ENCODE data around the gene PRCC.

PRCC gene

GRCh38 chr1:156814571-156815260 lies 47.4 kb downstream of the PRCC start:
- peaks cover 57% of the 10 kb centered on the region for H3K4me1 Mint-ChIP-seq (ENCODE audit: low read depth)
- H3K27ac Mint-ChIP-seq = no peak overlapping the region
- no peaks in the 10 kb centered on the region for H3K9me3 Mint-ChIP-seq
- H3K27me3 Mint-ChIP-seq = peaks cover 63% of the 10 kb centered on the region
- intact Hi-C loops (cut with micrococcal nuclease) = no loop called here
- no peak overlapping the region for H3K4me3 Mint-ChIP-seq
- H3K36me3 Mint-ChIP-seq (ENCODE audit: low read depth) = no peaks in the 10 kb centered on the region

GRCh38 chr1:156815307-156815826 lies 48.0 kb downstream of the PRCC start:
- intact Hi-C loops (cut with micrococcal nuclease) = no loop called here
- Mint-ChIP-seq H3K27me3 (peaks cover 69% of the 10 kb centered on the region), H3K27ac (no peak overlapping the region), H3K36me3 (ENCODE audit: low read depth) (no peaks in the 10 kb centered on the region), H3K4me1 (ENCODE audit: low read depth) (peaks cover 56% of the 10 kb centered on the region), H3K4me3 (no peak overlapping the region), H3K9me3 (no peaks in the 10 kb centered on the region)

DNA sequence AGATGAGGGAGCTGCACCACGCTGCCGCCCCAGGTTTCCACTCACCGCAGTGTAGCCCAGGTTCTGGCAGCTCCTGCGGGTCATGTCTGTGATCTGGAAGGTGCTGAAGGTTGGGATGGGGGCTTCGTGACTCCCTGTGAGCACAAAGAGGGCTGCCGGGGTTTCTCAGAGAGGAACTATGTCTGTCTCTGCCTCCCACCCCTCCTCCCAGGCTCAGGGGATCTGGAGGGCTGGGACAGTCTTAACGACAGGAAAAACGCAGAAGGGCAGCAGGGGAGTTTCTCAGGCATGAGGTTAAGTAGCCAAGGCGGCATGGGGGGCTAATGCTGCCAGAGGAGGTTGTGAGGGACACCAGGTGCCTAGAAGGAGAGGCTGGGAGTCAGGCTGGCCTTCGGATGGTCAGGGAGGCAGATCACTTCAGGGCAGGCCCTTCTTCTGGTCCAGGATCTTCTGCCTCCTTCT lies 48.7 kb downstream of the PRCC start:
- H3K9me3 Mint-ChIP-seq = no peaks in the 10 kb centered on the region
- no peaks in the 10 kb centered on the region for H3K36me3 Mint-ChIP-seq (ENCODE audit: low read depth)
- H3K27ac Mint-ChIP-seq = peak overlapping the region; percentile 69
- no peak overlapping the region for H3K4me3 Mint-ChIP-seq
- peaks cover 55% of the 10 kb centered on the region for H3K4me1 Mint-ChIP-seq (ENCODE audit: low read depth)
- intact Hi-C loops (cut with micrococcal nuclease) = no loop called here
- peaks cover 72% of the 10 kb centered on the region for H3K27me3 Mint-ChIP-seq

GRCh38 chr1:156816561-156817328 lies 49.4 kb downstream of the PRCC start, which contains the start of gene SH2D2A:
Gene SH2D2A (minus strand): TSS chr1:156816848. CDS start chr1:156816708, 140 bp downstream.
- H3K27me3 Mint-ChIP-seq = peaks cover 70% of the 10 kb centered on the region
- H3K9me3 Mint-ChIP-seq = no peaks in the 10 kb centered on the region
- H3K4me1 Mint-ChIP-seq (ENCODE audit: low read depth) = peaks cover 48% of the 10 kb centered on the region
- H3K36me3 Mint-ChIP-seq (ENCODE audit: low read depth) = no peaks in the 10 kb centered on the region
- peak within 1 kb of the TSS; percentile 45 for H3K4me3 Mint-ChIP-seq
- intact Hi-C loops (cut with micrococcal nuclease) = no loop called here
- peak within 1 kb of the TSS; percentile 69 for H3K27ac Mint-ChIP-seq

- intact Hi-C loops (cut with micrococcal nuclease) = no loop called here
- peaks cover 4% of the 10 kb centered on the region for H3K4me1 Mint-ChIP-seq (ENCODE audit: low read depth)
- H3K9me3 Mint-ChIP-seq = no peaks in the 10 kb centered on the region
- H3K4me3 Mint-ChIP-seq = no peak overlapping the region
- H3K27me3 Mint-ChIP-seq = peaks cover 36% of the 10 kb centered on the region
- H3K36me3 Mint-ChIP-seq (ENCODE audit: low read depth) = no peaks in the 10 kb centered on the region
- H3K27ac Mint-ChIP-seq = no peak overlapping the region
These were observed 54.5 kb downstream of the PRCC start for GRCh38 chr1:156821801-156822200.

GRCh38 chr1:156822680-156823079 lies 55.3 kb downstream of the PRCC start:
- H3K9me3 Mint-ChIP-seq = no peaks in the 10 kb centered on the region
- H3K27me3 Mint-ChIP-seq = peaks cover 33% of the 10 kb centered on the region
- H3K27ac Mint-ChIP-seq = no peak overlapping the region
- H3K36me3 Mint-ChIP-seq (ENCODE audit: low read depth) = no peaks in the 10 kb centered on the region
- intact Hi-C loops (cut with micrococcal nuclease) = no loop called here
- no peaks in the 10 kb centered on the region for H3K4me1 Mint-ChIP-seq (ENCODE audit: low read depth)
- H3K4me3 Mint-ChIP-seq = no peak overlapping the region

GRCh38 chr1:156823210-156823790 lies 56.0 kb downstream of the PRCC start:
- no peaks in the 10 kb centered on the region for H3K4me1 Mint-ChIP-seq (ENCODE audit: low read depth)
- no peaks in the 10 kb centered on the region for H3K9me3 Mint-ChIP-seq
- H3K36me3 Mint-ChIP-seq (ENCODE audit: low read depth) = no peaks in the 10 kb centered on the region
- no peak overlapping the region for H3K27ac Mint-ChIP-seq
- no peak overlapping the region for H3K4me3 Mint-ChIP-seq
- intact Hi-C loops (cut with micrococcal nuclease) = no loop called here
- H3K27me3 Mint-ChIP-seq = peaks cover 33% of the 10 kb centered on the region

- peaks cover 31% of the 10 kb centered on the region for H3K27me3 Mint-ChIP-seq
- H3K36me3 Mint-ChIP-seq (ENCODE audit: low read depth) = no peaks in the 10 kb centered on the region
- H3K27ac Mint-ChIP-seq = no peak overlapping the region
- H3K9me3 Mint-ChIP-seq = no peaks in the 10 kb centered on the region
- H3K4me1 Mint-ChIP-seq (ENCODE audit: low read depth) = no peaks in the 10 kb centered on the region
- intact Hi-C loops (cut with micrococcal nuclease) = no loop called here
- no peak overlapping the region for H3K4me3 Mint-ChIP-seq
These were observed 59.3 kb downstream of the PRCC start for GRCh38 chr1:156826630-156827029.

GRCh38 chr1:156828400-156829124 lies 61.2 kb downstream of the PRCC start:
- Mint-ChIP-seq H3K27me3 (peaks cover 32% of the 10 kb centered on the region), H3K9me3 (no peaks in the 10 kb centered on the region), H3K4me1 (ENCODE audit: low read depth) (no peaks in the 10 kb centered on the region), H3K4me3 (no peak overlapping the region), H3K27ac (no peak overlapping the region), H3K36me3 (ENCODE audit: low read depth) (no peaks in the 10 kb centered on the region)
- intact Hi-C loops (cut with micrococcal nuclease) = no loop called here

DNA sequence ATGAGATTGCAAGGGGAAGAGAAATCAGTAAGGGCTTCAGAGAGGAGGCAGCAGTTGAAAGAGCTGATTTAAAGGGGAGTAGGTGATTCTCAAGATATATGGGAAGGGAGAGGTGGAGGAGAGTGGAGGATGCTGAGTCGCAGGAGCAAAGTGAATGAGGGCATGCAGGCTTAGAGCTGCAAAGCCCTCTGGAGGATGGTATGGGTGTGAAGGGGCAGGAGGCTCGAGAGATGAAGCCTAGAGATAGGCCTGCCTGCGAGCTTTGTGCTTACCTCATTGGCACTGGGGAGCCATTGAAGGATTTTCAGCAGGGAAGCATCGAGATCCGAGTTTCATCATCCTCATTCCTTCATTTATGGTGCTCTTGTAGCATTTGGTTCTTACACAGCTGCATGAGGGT lies 65.1 kb downstream of the PRCC start:
- intact Hi-C loops (cut with micrococcal nuclease) = no loop called here
- Mint-ChIP-seq H3K36me3 (ENCODE audit: low read depth) (no peaks in the 10 kb centered on the region), H3K4me3 (no peak overlapping the region), H3K27ac (no peak overlapping the region), H3K9me3 (no peaks in the 10 kb centered on the region), H3K4me1 (ENCODE audit: low read depth) (no peaks in the 10 kb centered on the region), H3K27me3 (peaks cover 62% of the 10 kb centered on the region)

DNA sequence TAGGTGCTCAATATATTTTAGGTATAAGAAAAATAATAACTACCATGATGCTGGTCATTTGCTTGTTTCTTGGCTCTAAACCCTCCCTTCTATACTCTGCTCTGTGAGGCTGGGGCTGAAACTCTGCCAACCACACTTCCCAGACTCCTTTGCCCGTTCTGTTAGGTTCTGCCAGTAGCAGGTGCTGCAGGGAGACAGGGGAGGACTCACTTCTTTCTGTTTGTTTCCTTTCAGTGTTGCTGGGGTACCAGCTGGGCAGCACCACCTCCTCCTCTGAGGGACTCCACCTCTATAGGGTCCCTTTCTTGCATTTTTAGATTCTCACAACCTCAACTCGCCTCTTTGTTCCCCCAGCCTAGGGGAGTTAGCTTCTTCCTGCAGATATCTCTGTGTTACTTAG lies 66.3 kb downstream of the PRCC start:
- Mint-ChIP-seq H3K27me3 (peaks cover 69% of the 10 kb centered on the region), H3K27ac (no peak overlapping the region), H3K4me1 (ENCODE audit: low read depth) (no peaks in the 10 kb centered on the region), H3K36me3 (ENCODE audit: low read depth) (no peaks in the 10 kb centered on the region), H3K9me3 (no peaks in the 10 kb centered on the region), H3K4me3 (no peak overlapping the region)
- intact Hi-C loops (cut with micrococcal nuclease) = no loop called here

GRCh38 chr1:156834322-156834721 lies 67.0 kb downstream of the PRCC start:
- no peaks in the 10 kb centered on the region for H3K4me1 Mint-ChIP-seq (ENCODE audit: low read depth)
- no peak overlapping the region for H3K27ac Mint-ChIP-seq
- H3K4me3 Mint-ChIP-seq = no peak overlapping the region
- intact Hi-C loops (cut with micrococcal nuclease) = no loop called here
- H3K9me3 Mint-ChIP-seq = no peaks in the 10 kb centered on the region
- no peaks in the 10 kb centered on the region for H3K36me3 Mint-ChIP-seq (ENCODE audit: low read depth)
- peaks cover 71% of the 10 kb centered on the region for H3K27me3 Mint-ChIP-seq

GRCh38 chr1:156836041-156836654 lies 68.8 kb downstream of the PRCC start:
- Mint-ChIP-seq H3K27me3 (peaks cover 83% of the 10 kb centered on the region), H3K4me1 (ENCODE audit: low read depth) (no peaks in the 10 kb centered on the region), H3K4me3 (no peak overlapping the region), H3K9me3 (no peaks in the 10 kb centered on the region), H3K36me3 (ENCODE audit: low read depth) (no peaks in the 10 kb centered on the region), H3K27ac (no peak overlapping the region)
- intact Hi-C loops (cut with micrococcal nuclease) = no loop called here

All from dendritic cell treated with granulocyte-macrophage colony-stimulating factor and Interleukin-4, amounts not matched to agents 40 ng/mL and 50 ng/mL, for 4 days (primary cell).